ENCODE measurements around the gene VPS16. TPM values are rescaled to one million over a fixed set of nuclear protein-coding genes. Genes with fewer than 3 reads are reported as not detected.
"Not testable (repeated sequence)": the region's sequence is repeated elsewhere in the genome, so short reads cannot be mapped to it uniquely, and the experiment has no call there.

The VPS16 gene
- total RNA-seq, 1 donor = 32.0 TPM

- no peak for DNase-seq (ENCODE audit: low read depth)
- H3K4me3 ChIP-seq (ENCODE audit: low read depth, low read length) = no peak overlapping the region
- TF ChIP-seq CTCF (IDR thresholded peaks at IDR 0.05; ENCODE audit: insufficient read depth, low read length) = no peak
These were observed 39.2 kb upstream of the VPS16 start for GRCh38 chr20:2801286-2801728.

GRCh38 chr20:2804041-2804828 is 36.3 kb upstream of the VPS16 start:
- no peak overlapping the region for H3K4me3 ChIP-seq (ENCODE audit: low read depth, low read length)

GRCh38 chr20:2804852-2805688 is 35.5 kb upstream of the VPS16 start:
- no peak for TF ChIP-seq CTCF (IDR thresholded peaks at IDR 0.05; ENCODE audit: insufficient read depth, low read length)
- peak; percentile 19 for DNase-seq (ENCODE audit: low read depth)

More at GRCh38 chr20:2804041-2804828, 36.3 kb upstream of the VPS16 start:
- no peak for TF ChIP-seq CTCF (IDR thresholded peaks at IDR 0.05; ENCODE audit: insufficient read depth, low read length)
- DNase-seq (ENCODE audit: low read depth) = no peak

GRCh38 chr20:2805689-2806350 is 34.7 kb upstream of the VPS16 start:
- TF ChIP-seq CTCF (IDR thresholded peaks at IDR 0.05; ENCODE audit: insufficient read depth, low read length) = no peak
- no peak for DNase-seq (ENCODE audit: low read depth)

More at GRCh38 chr20:2804852-2805688, 35.5 kb upstream of the VPS16 start:
- no peak overlapping the region for H3K4me3 ChIP-seq (ENCODE audit: low read depth, low read length)

GRCh38 chr20:2806351-2806701 is 34.2 kb upstream of the VPS16 start:
- TF ChIP-seq CTCF (IDR thresholded peaks at IDR 0.05; ENCODE audit: insufficient read depth, low read length) = no peak
- no peak overlapping the region for H3K4me3 ChIP-seq (ENCODE audit: low read depth, low read length)
- no peak for DNase-seq (ENCODE audit: low read depth)

More at GRCh38 chr20:2805689-2806350, 34.7 kb upstream of the VPS16 start:
- H3K4me3 ChIP-seq (ENCODE audit: low read depth, low read length) = no peak overlapping the region

- no peak overlapping the region for H3K4me3 ChIP-seq (ENCODE audit: low read depth, low read length)
- TF ChIP-seq CTCF (IDR thresholded peaks at IDR 0.05; ENCODE audit: insufficient read depth, low read length) = no peak
- DNase-seq (ENCODE audit: low read depth) = no peak
These were observed 33.5 kb upstream of the VPS16 start for GRCh38 chr20:2807019-2807418.

GRCh38 chr20:2807929-2808328 is 32.6 kb upstream of the VPS16 start:
- DNase-seq (ENCODE audit: low read depth); H3K4me3 ChIP-seq (ENCODE audit: low read depth, low read length): not testable (repeated sequence)
